Measurements from ENCODE around the gene KLK6.

KLK6 gene

GRCh38 chr19:50969413-50969760, at the start of gene KLK6:
KLK6 (minus strand) TSS chr19:50969591; CDS start chr19:50968104, 1,487 bp downstream.
- DNase-seq: no peak

- DNase-seq: no peak
Observed at GRCh38 chr19:51018745-51019543, 49.6 kb upstream of the KLK6 start.

- peak; percentile 51 for DNase-seq
Observed at GRCh38 chr19:51016798-51017683, 47.6 kb upstream of the KLK6 start.

- no peak for DNase-seq
Observed at GRCh38 chr19:51015691-51016267, 46.4 kb upstream of the KLK6 start.

- no peak for DNase-seq
Observed at GRCh38 chr19:51014242-51014641, 44.9 kb upstream of the KLK6 start.

- DNase-seq: no peak
Observed at GRCh38 chr19:51012661-51013190, 43.3 kb upstream of the KLK6 start.

- DNase-seq: no peak
Observed at GRCh38 chr19:51010066-51010795, 40.8 kb upstream of the KLK6 start.

GRCh38 chr19:51009061-51009891, 39.9 kb upstream of the KLK6 start:
- DNase-seq: no peak

- DNase-seq: no peak
Observed at GRCh38 chr19:51007488-51007887, 38.1 kb upstream of the KLK6 start.

GRCh38 chr19:51006406-51006805, 37.0 kb upstream of the KLK6 start:
- DNase-seq: no peak

GRCh38 chr19:51005248-51005647, 35.9 kb upstream of the KLK6 start:
- no peak for DNase-seq

GRCh38 chr19:51003316-51003715, 33.9 kb upstream of the KLK6 start:
- DNase-seq: no peak

- DNase-seq: no peak
Observed at GRCh38 chr19:51002542-51003311, 33.3 kb upstream of the KLK6 start.

GRCh38 chr19:51002089-51002532, 32.7 kb upstream of the KLK6 start:
- no peak for DNase-seq

- no peak for DNase-seq
Observed at GRCh38 chr19:51001515-51001914, 32.1 kb upstream of the KLK6 start, which contains the start of gene KLK8. KLK8 (minus strand) TSS chr19:51001604; CDS start chr19:51001167, 437 bp downstream.

GRCh38 chr19:51000981-51001380, 31.6 kb upstream of the KLK6 start:
- DNase-seq: no peak

GRCh38 chr19:51000426-51000825, 31.0 kb upstream of the KLK6 start:
- DNase-seq: no peak

GRCh38 chr19:50998686-50999085, 29.3 kb upstream of the KLK6 start:
- no peak for DNase-seq

GRCh38 chr19:50998061-50998460, 28.7 kb upstream of the KLK6 start:
- DNase-seq: no peak

- no peak for DNase-seq
Observed at GRCh38 chr19:50994129-50994528, 24.7 kb upstream of the KLK6 start.

GRCh38 chr19:50992666-50993035, 23.3 kb upstream of the KLK6 start:
- DNase-seq: no peak
